Caco-2 (cell line): ENCODE results near the gene IGFBP2. TPM values are rescaled to one million over a fixed set of nuclear protein-coding genes. Genes with fewer than 3 reads are reported as not detected.

Experiments used
- BruUV-seq: library from RNA; stranded (reverse); fragments of 400-500 nt; replicated peaks from 2 replicates; lab custom pipeline; 2021; lab: Mats Ljungman, UMichigan
- CTCF ChIA-PET: fragments of 300-600 bp; sonication (Branson Sonifier 250); formaldehyde crosslinking; loops from one replicate; lab custom pipeline; 2022; ENCODE audit warnings: antibody characterized with exemption; lab: Charles Lee
- POLR2A ChIA-PET: fragments of 300-600 bp; sonication (Branson Sonifier 250); formaldehyde crosslinking; loops from one replicate; lab custom pipeline; 2022; ENCODE audit warnings: antibody characterized with exemption; lab: Charles Lee
- DNase-seq, 2 experiments: peaks; one replicate each; pipeline versions ENCODE4 v3.0.0 to v3.0.0-alpha.2; 2020 to 2022
- H3K27me3 ChIP-seq: replicated peaks from 2 replicates; pipeline ENCODE4 v1.6.0; 2011; ENCODE audit warnings: low read length; ENCODE audit not compliant: control insufficient read depth, insufficient read depth
- H3K36me3 ChIP-seq: 2 replicates; pipeline ENCODE4 v1.5.1; 2011; ENCODE audit warnings: low read length; ENCODE audit not compliant: control insufficient read depth, insufficient read depth
- H3K4me1 ChIP-seq: fragments of 250-450 bp; sonication (Bioruptor Pico); 2 replicates; pipeline ENCODE4 v1.5.1; 2020; ENCODE audit warnings: mild to moderate bottlenecking
- H3K4me3 ChIP-seq: 2 replicates; pipeline ENCODE4 v1.5.1; 2011; ENCODE audit warnings: low read depth, mild to moderate bottlenecking, control low read depth, low read length
- H3K9me3 ChIP-seq: fragments of 250-450 bp; sonication (Bioruptor Pico); 2 replicates; pipeline ENCODE4 v1.5.1; 2020; ENCODE audit warnings: mild to moderate bottlenecking, moderate library complexity
- H3K27ac Mint-ChIP-seq: one replicate; pipeline ENCODE4 v1.8.0; 2022; ENCODE audit warnings: mixed read lengths; ENCODE audit not compliant: unreplicated experiment
- H3K27me3 Mint-ChIP-seq: one replicate; pipeline ENCODE4 v1.8.0; 2022; ENCODE audit warnings: mixed read lengths; ENCODE audit not compliant: insufficient read depth, unreplicated experiment
- H3K36me3 Mint-ChIP-seq: one replicate; pipeline ENCODE4 v1.8.0; 2022; ENCODE audit warnings: mild to moderate bottlenecking, mixed read lengths; ENCODE audit not compliant: insufficient read depth, unreplicated experiment
- H3K4me1 Mint-ChIP-seq: one replicate; pipeline ENCODE4 v1.8.0; 2022; ENCODE audit warnings: low read depth, mixed read lengths; ENCODE audit not compliant: unreplicated experiment
- H3K4me3 Mint-ChIP-seq: one replicate; pipeline ENCODE4 v1.8.0; 2022; ENCODE audit warnings: mild to moderate bottlenecking, moderate library complexity, mixed read lengths; ENCODE audit not compliant: unreplicated experiment
- H3K9me3 Mint-ChIP-seq: one replicate; pipeline ENCODE4 v1.8.0; 2022; ENCODE audit warnings: mixed read lengths; ENCODE audit not compliant: unreplicated experiment
- intact Hi-C: fragments of 100-400 bp; cut with micrococcal nuclease; formaldehyde crosslinking; loops from one replicate; pipeline ENCODE4 v1.10.0; 2022; ENCODE audit not compliant: unreplicated experiment
- total RNA-seq: library from RNA; stranded (reverse); gene quantifications from 2 replicates; pipeline ENCODE4 v1.2.3, GENCODE V29; 2022
- TF ChIP-seq, protein P1 (sequence below), 2 experiments: fragments of 200-600 bp in 1 of 2; IDR thresholded peaks; 1 replicate in 1 of 2; 2 replicates in 1 of 2; pipeline versions ENCODE4 v1.5.1 to v1.8.0; 2011 to 2022; ENCODE audit warnings: antibody characterized with exemption in 1 of 2, control low read depth in 1 of 2, inconsistent platforms in 1 of 2, low read depth in 1 of 2, low read length in 1 of 2, mild to moderate bottlenecking in 1 of 2, moderate library complexity in 1 of 2; ENCODE audit not compliant: insufficient read depth in 1 of 2, severe bottlenecking in 1 of 2, unreplicated experiment in 1 of 2

Gene IGFBP2
- total RNA-seq, 1 experiment from 2014 or later, result 6.6 TPM

- H3K27me3 Mint-ChIP-seq, result peaks cover 39% of the 10 kb centered on the region
- no peak overlapping the region for H3K27ac Mint-ChIP-seq
- TF ChIP-seq, protein P1, sequence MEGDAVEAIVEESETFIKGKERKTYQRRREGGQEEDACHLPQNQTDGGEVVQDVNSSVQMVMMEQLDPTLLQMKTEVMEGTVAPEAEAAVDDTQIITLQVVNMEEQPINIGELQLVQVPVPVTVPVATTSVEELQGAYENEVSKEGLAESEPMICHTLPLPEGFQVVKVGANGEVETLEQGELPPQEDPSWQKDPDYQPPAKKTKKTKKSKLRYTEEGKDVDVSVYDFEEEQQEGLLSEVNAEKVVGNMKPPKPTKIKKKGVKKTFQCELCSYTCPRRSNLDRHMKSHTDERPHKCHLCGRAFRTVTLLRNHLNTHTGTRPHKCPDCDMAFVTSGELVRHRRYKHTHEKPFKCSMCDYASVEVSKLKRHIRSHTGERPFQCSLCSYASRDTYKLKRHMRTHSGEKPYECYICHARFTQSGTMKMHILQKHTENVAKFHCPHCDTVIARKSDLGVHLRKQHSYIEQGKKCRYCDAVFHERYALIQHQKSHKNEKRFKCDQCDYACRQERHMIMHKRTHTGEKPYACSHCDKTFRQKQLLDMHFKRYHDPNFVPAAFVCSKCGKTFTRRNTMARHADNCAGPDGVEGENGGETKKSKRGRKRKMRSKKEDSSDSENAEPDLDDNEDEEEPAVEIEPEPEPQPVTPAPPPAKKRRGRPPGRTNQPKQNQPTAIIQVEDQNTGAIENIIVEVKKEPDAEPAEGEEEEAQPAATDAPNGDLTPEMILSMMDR (IDR thresholded peaks at IDR 0.05; ENCODE audit: insufficient read depth in 1 of 2, low read depth in 1 of 2, low read length in 1 of 2, severe bottlenecking in 1 of 2, unreplicated experiment in 1 of 2), result no peak
- Histone ChIP-seq H3K4me3 (no peak overlapping the region), H3K9me3 (no peaks in the 10 kb centered on the region), H3K36me3 (no peaks in the 10 kb centered on the region), H3K27me3 (peaks cover 3% of the 10 kb centered on the region; the same call in 1 of the 2 replicates), H3K4me1 (peaks cover 16% of the 10 kb centered on the region)
- no peak for DNase-seq
- CTCF ChIA-PET, result no interaction called here
- BruUV-seq, result no TSS peak
- intact Hi-C loops, result no loop called here
- H3K9me3 Mint-ChIP-seq, result no peaks in the 10 kb centered on the region
- POLR2A ChIA-PET, result no interaction called here
- no peaks in the 10 kb centered on the region for H3K36me3 Mint-ChIP-seq
- H3K4me1 Mint-ChIP-seq, result peaks cover 14% of the 10 kb centered on the region
- no peak overlapping the region for H3K4me3 Mint-ChIP-seq
Observed at GRCh38 chr2:216629784-216630183, 3.4 kb upstream of the IGFBP2 start.

DNA sequence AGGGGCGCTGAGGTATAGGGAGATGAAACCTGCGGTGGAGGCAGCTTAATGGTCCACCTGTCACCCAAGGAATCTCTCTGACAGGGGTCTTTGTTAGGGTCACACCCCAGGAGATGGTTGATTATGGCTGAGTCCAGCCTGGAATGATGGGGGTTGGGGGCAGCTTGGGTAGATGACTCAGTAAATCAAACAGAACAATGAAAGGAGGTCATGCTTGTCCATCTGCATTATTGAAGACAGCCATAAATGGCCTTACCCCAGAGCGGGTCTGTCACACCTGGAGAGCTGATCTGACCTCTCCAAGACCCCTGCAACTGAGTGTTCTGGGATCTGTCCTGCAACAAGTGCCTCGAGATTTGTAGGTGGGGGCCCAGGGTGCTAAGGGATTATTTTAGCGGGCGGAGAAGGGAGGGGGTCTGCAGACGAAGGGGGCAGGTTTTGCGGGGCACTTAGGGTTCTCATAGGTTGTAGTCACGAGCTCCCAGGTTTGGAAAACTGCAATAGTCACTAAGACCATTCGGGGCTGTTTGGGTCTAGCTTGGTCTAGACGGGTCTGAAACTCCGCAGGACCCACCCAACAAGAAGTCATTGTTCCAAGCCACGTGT is 771 bp upstream of the IGFBP2 start:
- TF ChIP-seq, protein P1 (IDR thresholded peaks at IDR 0.05; ENCODE audit: insufficient read depth in 1 of 2, low read depth in 1 of 2, low read length in 1 of 2, severe bottlenecking in 1 of 2, unreplicated experiment in 1 of 2), result no peak
- Histone ChIP-seq H3K27me3 (peaks cover 3% of the 10 kb centered on the region; the same call in 1 of the 2 replicates), H3K9me3 (no peaks in the 10 kb centered on the region), H3K36me3 (no peaks in the 10 kb centered on the region), H3K4me3 (peak overlapping the region; percentile 41), H3K4me1 (peaks cover 27% of the 10 kb centered on the region)
- CTCF ChIA-PET, result no interaction called here
- Mint-ChIP-seq H3K27me3 (peaks cover 48% of the 10 kb centered on the region), H3K36me3 (no peaks in the 10 kb centered on the region), H3K9me3 (no peaks in the 10 kb centered on the region), H3K4me1 (peaks cover 18% of the 10 kb centered on the region), H3K27ac (no peak overlapping the region), H3K4me3 (peak overlapping the region; percentile 79)
- BruUV-seq, result no TSS peak
- POLR2A ChIA-PET, result no interaction called here
- DNase-seq, result peak in 1 of 2 experiments; percentile 6
- intact Hi-C loops, result no loop called here

GRCh38 chr2:216633616-216634369 is 573 bp downstream of the IGFBP2 start:
- Mint-ChIP-seq H3K4me3 (peak overlapping the region; percentile 79), H3K4me1 (peaks cover 21% of the 10 kb centered on the region), H3K36me3 (no peaks in the 10 kb centered on the region), H3K9me3 (no peaks in the 10 kb centered on the region), H3K27ac (no peak overlapping the region), H3K27me3 (peaks cover 48% of the 10 kb centered on the region)
- POLR2A ChIA-PET, result no interaction called here
- Histone ChIP-seq H3K36me3 (no peaks in the 10 kb centered on the region), H3K9me3 (no peaks in the 10 kb centered on the region), H3K4me3 (peak overlapping the region; percentile 48), H3K27me3 (peaks cover 3% of the 10 kb centered on the region; the same call in 1 of the 2 replicates), H3K4me1 (peaks cover 28% of the 10 kb centered on the region)
- BruUV-seq, result no TSS peak
- no peak for DNase-seq
- intact Hi-C loops, result no loop called here
- CTCF ChIA-PET, result no interaction called here
- TF ChIP-seq, protein P1 (IDR thresholded peaks at IDR 0.05; ENCODE audit: insufficient read depth in 1 of 2, low read depth in 1 of 2, low read length in 1 of 2, severe bottlenecking in 1 of 2, unreplicated experiment in 1 of 2), result no peak
